Parathyroid adenoma (tissue), 2 donors: ENCODE results near the gene XRN1.

Experiments used
- H2AFZ ChIP-seq: fragments of 300-600 bp; sonication (generic); one replicate; pipeline ENCODE4 v1.7.0; 2017; ENCODE audit warnings: antibody characterized with exemption, mild to moderate bottlenecking
- H3K27ac ChIP-seq: fragments of 300-600 bp; sonication (generic); one replicate; pipeline ENCODE4 v1.7.0; 2017
- H3K27me3 ChIP-seq: fragments of 300-600 bp; sonication (generic); one replicate; pipeline ENCODE4 v1.7.0; 2017; ENCODE audit warnings: low read length; ENCODE audit not compliant: control insufficient read depth, insufficient read depth
- H3K36me3 ChIP-seq: fragments of 300-600 bp; sonication (generic); one replicate; pipeline ENCODE4 v1.7.0; 2017; ENCODE audit warnings: low read length; ENCODE audit not compliant: control insufficient read depth, insufficient read depth
- H3K4me1 ChIP-seq: fragments of 300-600 bp; sonication (generic); one replicate; pipeline ENCODE4 v1.7.0; 2017; ENCODE audit warnings: control low read depth
- H3K4me2 ChIP-seq: fragments of 300-600 bp; sonication (generic); one replicate; pipeline ENCODE4 v1.7.0; 2017; ENCODE audit warnings: low read length
- H3K4me3 ChIP-seq: fragments of 300-600 bp; sonication (generic); one replicate; pipeline ENCODE4 v1.7.0; 2017; ENCODE audit warnings: low read depth, low read length
- H3K79me2 ChIP-seq: fragments of 300-600 bp; sonication (generic); one replicate; pipeline ENCODE4 v1.7.0; 2017; ENCODE audit warnings: control low read depth
- H3K9ac ChIP-seq: fragments of 300-600 bp; sonication (generic); one replicate; pipeline ENCODE4 v1.7.0; 2017; ENCODE audit warnings: mild to moderate bottlenecking
- H3K9me3 ChIP-seq: fragments of 300-600 bp; sonication (generic); one replicate; pipeline ENCODE4 v1.7.0; 2017; ENCODE audit warnings: low read length; ENCODE audit not compliant: control insufficient read depth
- TF ChIP-seq, protein P1 (sequence below): fragments of 300-600 bp; sonication (generic); IDR thresholded peaks from one replicate; pipeline ENCODE4 v1.7.0; 2017; ENCODE audit warnings: antibody characterized with exemption, mild to moderate bottlenecking
- donor health status: primary hyperparathyroidism.

The XRN1 gene, protein sequence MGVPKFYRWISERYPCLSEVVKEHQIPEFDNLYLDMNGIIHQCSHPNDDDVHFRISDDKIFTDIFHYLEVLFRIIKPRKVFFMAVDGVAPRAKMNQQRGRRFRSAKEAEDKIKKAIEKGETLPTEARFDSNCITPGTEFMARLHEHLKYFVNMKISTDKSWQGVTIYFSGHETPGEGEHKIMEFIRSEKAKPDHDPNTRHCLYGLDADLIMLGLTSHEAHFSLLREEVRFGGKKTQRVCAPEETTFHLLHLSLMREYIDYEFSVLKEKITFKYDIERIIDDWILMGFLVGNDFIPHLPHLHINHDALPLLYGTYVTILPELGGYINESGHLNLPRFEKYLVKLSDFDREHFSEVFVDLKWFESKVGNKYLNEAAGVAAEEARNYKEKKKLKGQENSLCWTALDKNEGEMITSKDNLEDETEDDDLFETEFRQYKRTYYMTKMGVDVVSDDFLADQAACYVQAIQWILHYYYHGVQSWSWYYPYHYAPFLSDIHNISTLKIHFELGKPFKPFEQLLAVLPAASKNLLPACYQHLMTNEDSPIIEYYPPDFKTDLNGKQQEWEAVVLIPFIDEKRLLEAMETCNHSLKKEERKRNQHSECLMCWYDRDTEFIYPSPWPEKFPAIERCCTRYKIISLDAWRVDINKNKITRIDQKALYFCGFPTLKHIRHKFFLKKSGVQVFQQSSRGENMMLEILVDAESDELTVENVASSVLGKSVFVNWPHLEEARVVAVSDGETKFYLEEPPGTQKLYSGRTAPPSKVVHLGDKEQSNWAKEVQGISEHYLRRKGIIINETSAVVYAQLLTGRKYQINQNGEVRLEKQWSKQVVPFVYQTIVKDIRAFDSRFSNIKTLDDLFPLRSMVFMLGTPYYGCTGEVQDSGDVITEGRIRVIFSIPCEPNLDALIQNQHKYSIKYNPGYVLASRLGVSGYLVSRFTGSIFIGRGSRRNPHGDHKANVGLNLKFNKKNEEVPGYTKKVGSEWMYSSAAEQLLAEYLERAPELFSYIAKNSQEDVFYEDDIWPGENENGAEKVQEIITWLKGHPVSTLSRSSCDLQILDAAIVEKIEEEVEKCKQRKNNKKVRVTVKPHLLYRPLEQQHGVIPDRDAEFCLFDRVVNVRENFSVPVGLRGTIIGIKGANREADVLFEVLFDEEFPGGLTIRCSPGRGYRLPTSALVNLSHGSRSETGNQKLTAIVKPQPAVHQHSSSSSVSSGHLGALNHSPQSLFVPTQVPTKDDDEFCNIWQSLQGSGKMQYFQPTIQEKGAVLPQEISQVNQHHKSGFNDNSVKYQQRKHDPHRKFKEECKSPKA (N-terminal part only)

DNA sequence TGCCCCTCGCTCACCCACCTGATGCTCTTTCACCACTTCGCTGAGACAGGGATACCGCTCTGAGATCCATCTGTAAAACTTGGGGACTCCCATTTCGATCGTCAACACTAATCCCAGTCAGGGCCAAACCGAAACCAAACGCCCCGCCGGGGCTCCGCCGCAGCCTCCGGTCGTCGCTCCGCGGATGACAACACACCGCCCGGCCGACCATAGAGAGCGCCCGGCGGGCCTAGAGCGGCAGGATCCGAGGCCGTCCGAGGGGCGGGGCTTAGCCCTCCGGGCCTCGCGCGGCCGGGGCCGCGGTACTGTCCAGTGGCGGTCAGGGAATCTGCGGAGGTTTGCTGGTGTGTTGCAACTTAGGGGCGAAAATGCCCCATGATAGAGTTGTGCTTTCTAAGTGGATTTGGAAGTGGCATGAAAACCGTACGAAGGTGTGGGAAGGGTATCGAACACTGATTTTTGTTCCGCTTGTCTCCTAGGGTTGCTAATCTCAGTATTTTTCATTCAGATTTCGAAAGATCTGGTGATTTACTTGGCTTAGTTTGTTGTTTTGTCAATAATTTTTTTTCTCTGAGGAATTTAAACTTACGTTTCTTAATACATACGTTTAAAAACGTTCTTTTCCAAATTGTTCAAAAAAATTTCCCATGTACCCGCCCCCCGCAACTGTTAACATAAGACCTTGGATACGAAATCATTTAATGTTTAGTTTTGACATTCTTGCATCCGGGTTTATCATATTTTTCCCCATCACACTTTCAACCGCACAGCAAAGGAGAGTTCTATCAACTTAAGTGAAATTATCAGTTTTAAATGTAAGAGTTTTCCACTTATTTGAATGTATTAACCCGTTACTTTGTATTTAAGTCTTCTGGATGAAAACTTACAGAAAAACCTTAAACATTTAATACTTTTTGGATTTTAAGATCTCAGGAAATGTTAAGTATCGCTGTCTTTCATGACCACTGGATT is at the start of gene XRN1:
TSS of gene XRN1 (minus strand) at position 186 of the 972 bp plus-strand sequence. CDS start at position 93, 93 bp downstream.
- H2AFZ ChIP-seq: peak within 1 kb of the TSS; percentile 86
- H3K4me3 ChIP-seq: peak within 1 kb of the TSS; percentile 99
- H3K4me1 ChIP-seq: no peaks in the 10 kb centered on the region
- H3K9me3 ChIP-seq: no peaks in the 10 kb centered on the region
- H3K4me2 ChIP-seq: peak within 1 kb of the TSS; percentile 89
- H3K27ac ChIP-seq: peak within 1 kb of the TSS; percentile 81
- H3K9ac ChIP-seq: peak within 1 kb of the TSS; percentile 64
- TF ChIP-seq, protein P1, sequence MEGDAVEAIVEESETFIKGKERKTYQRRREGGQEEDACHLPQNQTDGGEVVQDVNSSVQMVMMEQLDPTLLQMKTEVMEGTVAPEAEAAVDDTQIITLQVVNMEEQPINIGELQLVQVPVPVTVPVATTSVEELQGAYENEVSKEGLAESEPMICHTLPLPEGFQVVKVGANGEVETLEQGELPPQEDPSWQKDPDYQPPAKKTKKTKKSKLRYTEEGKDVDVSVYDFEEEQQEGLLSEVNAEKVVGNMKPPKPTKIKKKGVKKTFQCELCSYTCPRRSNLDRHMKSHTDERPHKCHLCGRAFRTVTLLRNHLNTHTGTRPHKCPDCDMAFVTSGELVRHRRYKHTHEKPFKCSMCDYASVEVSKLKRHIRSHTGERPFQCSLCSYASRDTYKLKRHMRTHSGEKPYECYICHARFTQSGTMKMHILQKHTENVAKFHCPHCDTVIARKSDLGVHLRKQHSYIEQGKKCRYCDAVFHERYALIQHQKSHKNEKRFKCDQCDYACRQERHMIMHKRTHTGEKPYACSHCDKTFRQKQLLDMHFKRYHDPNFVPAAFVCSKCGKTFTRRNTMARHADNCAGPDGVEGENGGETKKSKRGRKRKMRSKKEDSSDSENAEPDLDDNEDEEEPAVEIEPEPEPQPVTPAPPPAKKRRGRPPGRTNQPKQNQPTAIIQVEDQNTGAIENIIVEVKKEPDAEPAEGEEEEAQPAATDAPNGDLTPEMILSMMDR: no peak
- H3K36me3 ChIP-seq: no peaks in the 10 kb centered on the region
- no peaks in the 10 kb centered on the region for H3K27me3 ChIP-seq
- peaks cover 36% of the 10 kb centered on the region for H3K79me2 ChIP-seq

DNA sequence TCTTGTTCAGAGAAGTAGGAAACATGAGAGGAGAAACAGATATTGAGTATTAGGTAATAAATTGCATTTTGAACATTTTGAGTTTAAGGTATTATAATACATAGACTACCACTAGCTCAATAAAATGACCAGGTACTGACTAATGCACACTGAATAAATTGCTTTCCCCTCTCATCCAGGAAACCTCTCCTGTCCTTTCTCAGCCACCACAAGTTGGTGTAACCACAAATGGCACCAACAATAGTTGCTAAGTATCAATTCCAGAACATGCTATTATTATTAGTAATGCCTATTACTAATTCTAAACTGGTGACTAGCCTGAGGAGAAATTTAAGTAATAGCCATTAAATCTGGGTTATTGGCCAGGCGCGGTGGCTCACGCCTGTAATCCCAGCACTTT is 47.3 kb upstream of the XRN1 start:
- H3K4me3 ChIP-seq: no peak overlapping the region
- no peak overlapping the region for H3K9ac ChIP-seq
- H3K27me3 ChIP-seq: no peaks in the 10 kb centered on the region
- no peak overlapping the region for H3K27ac ChIP-seq
- H3K79me2 ChIP-seq: no peaks in the 10 kb centered on the region
- no peak overlapping the region for H3K4me2 ChIP-seq
- no peaks in the 10 kb centered on the region for H3K36me3 ChIP-seq
- no peak overlapping the region for H2AFZ ChIP-seq
- no peaks in the 10 kb centered on the region for H3K4me1 ChIP-seq
- TF ChIP-seq, protein P1: no peak
- no peaks in the 10 kb centered on the region for H3K9me3 ChIP-seq

DNA sequence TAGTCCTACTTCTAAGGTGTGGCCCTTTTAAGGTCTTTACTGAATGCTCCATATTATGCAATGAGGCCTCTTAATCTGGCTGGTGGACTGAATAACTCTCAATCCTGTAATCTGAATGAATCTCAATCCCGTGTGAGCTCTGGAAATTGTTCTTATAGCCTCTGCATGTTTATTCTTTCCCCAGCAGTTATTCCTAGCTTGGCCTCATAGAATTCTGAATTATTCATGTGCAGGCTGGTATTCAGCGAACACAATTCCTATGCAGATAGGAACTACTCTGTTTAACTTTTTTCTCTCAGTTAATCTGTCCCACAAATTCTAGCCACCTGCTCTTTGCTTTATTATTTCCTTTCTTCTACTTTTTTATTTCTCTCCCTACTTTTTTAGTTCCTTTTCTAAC is 44.3 kb upstream of the XRN1 start:
- Histone ChIP-seq H3K4me2 (no peak overlapping the region), H3K4me3 (no peak overlapping the region), H2AFZ (no peak overlapping the region), H3K79me2 (no peaks in the 10 kb centered on the region), H3K9ac (no peak overlapping the region), H3K9me3 (no peaks in the 10 kb centered on the region), H3K27me3 (no peaks in the 10 kb centered on the region), H3K4me1 (no peaks in the 10 kb centered on the region), H3K36me3 (no peaks in the 10 kb centered on the region), H3K27ac (no peak overlapping the region)
- TF ChIP-seq, protein P1: no peak
